Transverse colon (tissue), 4 donors: ENCODE results near the gene DCLK2. TPM values are rescaled to one million over a fixed set of nuclear protein-coding genes. Genes with fewer than 3 reads are reported as not detected.

Experiments used
- DNase-seq: peaks from one replicate; pipeline ENCODE4 v3.0.0-alpha.2; 2019
- H3K27ac ChIP-seq, 4 donors: fragments of 200-600 bp; sonication (generic); 2 replicates each; pipeline ENCODE4 v1.5.1; 2016 to 2018; ENCODE audit warnings: inconsistent platforms in 4 of 4
- H3K27me3 ChIP-seq: fragments of 200-600 bp; sonication (generic); 2 replicates; pipeline ENCODE4 v1.5.1; 2017; ENCODE audit warnings: inconsistent platforms
- H3K36me3 ChIP-seq, 4 donors: fragments of 200-600 bp; sonication (generic); 2 replicates each; pipeline ENCODE4 v1.5.1; 2017 to 2019; ENCODE audit warnings: inconsistent platforms in 4 of 4
- H3K4me1 ChIP-seq, 4 donors: fragments of 200-600 bp; sonication (generic); 2 replicates each; pipeline ENCODE4 v1.5.1; 2017 to 2020; ENCODE audit warnings: inconsistent platforms in 4 of 4
- H3K4me3 ChIP-seq, 4 donors: fragments of 200-600 bp; sonication (generic); 1 replicate in 1 of 4; 2 replicates in 3 of 4; pipeline versions ENCODE4 v1.5.1 to v1.6.1; 2017 to 2019; ENCODE audit warnings: inconsistent platforms in 4 of 4
- H3K9me3 ChIP-seq, 2 donors: fragments of 200-600 bp; sonication (generic); 2 replicates each; pipeline ENCODE4 v1.5.1; 2017 to 2019; ENCODE audit warnings: inconsistent platforms in 2 of 2
- CTCF ChIP-seq, 5 experiments: fragments of 200-600 bp in 3 of 5; fragments of 450-650 bp in 2 of 5; sonication (generic) in 3 of 5; IDR thresholded peaks; 1 replicate in 2 of 5; 2 replicates in 3 of 5; pipeline ENCODE4 v1.5.1; 2016 to 2017; ENCODE audit warnings: antibody characterized with exemption in 5 of 5, inconsistent platforms in 3 of 5, mild to moderate bottlenecking in 2 of 5, moderate library complexity in 1 of 5
- EP300 ChIP-seq: sonication (generic); formaldehyde crosslinking; IDR thresholded peaks from one replicate; pipeline ENCODE4 v1.6.1; 2017; ENCODE audit warnings: antibody characterized with exemption, low read depth
- POLR2A ChIP-seq: fragments of 450-650 bp; IDR thresholded peaks from one replicate; pipeline ENCODE4 v1.6.1; 2016; ENCODE audit warnings: antibody characterized with exemption, mild to moderate bottlenecking, moderate library complexity
- POLR2AphosphoS5 ChIP-seq, 3 donors: sonication (generic); formaldehyde crosslinking; IDR thresholded peaks; one replicate each; pipeline ENCODE4 v1.6.1; 2016; ENCODE audit warnings: antibody characterized with exemption in 3 of 3
- WGBS, 2 donors: methylation state at CpG; one replicate each; pipeline ENCODE4 v1.1.5; 2018; ENCODE audit warnings: low coverage in 1 of 2; 5-methylcytosine and 5-hydroxymethylcytosine counted together
- in situ Hi-C, 4 donors: fragments of 200-750 bp; cut with MboI; loops; one replicate each; pipeline versions ENCODE4 v1.15.0 to v1.15.1; 2017; ENCODE audit warnings: low sequenced_read_pairs in 3 of 4, low pct_ligation_motif_present in 1 of 4, low pct_unique_long_range_greater_than_20kb in 1 of 4
- intact Hi-C: fragments of 100-400 bp; cut with DNase I; formaldehyde crosslinking; loops from one replicate; pipeline ENCODE4 v1.15.1; 2023; ENCODE audit warnings: low total_unique reads
- total RNA-seq, 4 donors: library from RNA; depleted of rRNA; stranded (reverse); fragments of >200 nt; gene quantifications; one replicate each; pipeline ENCODE4 v1.1.0, GENCODE V29; 2016

DCLK2 gene
- total RNA-seq, 4 donors from 2014 or later: 3.3 to 19.5 (median 7.5) TPM

- intact Hi-C loops (no loop called here), in situ Hi-C loops (no loop called here)
- 86 to 100% methylated on average over 1 of the region's 1 CpG for WGBS, 2 donors
- Histone ChIP-seq H3K4me3 (no peak overlapping the region), H3K4me1 (no peaks in the 10 kb centered on the region), H3K9me3 (no peaks in the 10 kb centered on the region), H3K27ac (no peak overlapping the region), H3K36me3 (no peaks in the 10 kb centered on the region), H3K27me3 (no peaks in the 10 kb centered on the region)
- no peak for TF ChIP-seq POLR2A
- TF ChIP-seq EP300: no peak
- no peak for DNase-seq
These were observed 16.4 kb downstream of the DCLK2 start for GRCh38 chr4:150094676-150095075.

- H3K36me3 ChIP-seq: no peaks in the 10 kb centered on the region
- TF ChIP-seq EP300 (no peak), POLR2AphosphoS5 (IDR thresholded peaks at IDR 0.05) (no peak), CTCF (IDR thresholded peaks at IDR 0.05) (no peak), POLR2A (no peak)
- in situ Hi-C loops: no loop called here
- no peak for DNase-seq
- no peak overlapping the region for H3K27ac ChIP-seq
- no peaks in the 10 kb centered on the region for H3K27me3 ChIP-seq
- no peak overlapping the region for H3K4me3 ChIP-seq
- intact Hi-C loops: no loop called here
- no peaks in the 10 kb centered on the region for H3K4me1 ChIP-seq
- WGBS, 2 donors: 85 to 95% methylated on average over 3 of the region's 3 CpGs
- H3K9me3 ChIP-seq: no peaks in the 10 kb centered on the region
These were observed 18.4 kb downstream of the DCLK2 start for GRCh38 chr4:150096625-150097024.

- no peaks in the 10 kb centered on the region for H3K36me3 ChIP-seq
- 73 to 82% methylated on average over 3 to 4 of the region's 4 CpGs for WGBS, 2 donors
- no peaks in the 10 kb centered on the region for H3K4me1 ChIP-seq
- H3K27me3 ChIP-seq: no peaks in the 10 kb centered on the region
- no peaks in the 10 kb centered on the region for H3K9me3 ChIP-seq
- DNase-seq: no peak
- intact Hi-C loops (no loop called here), in situ Hi-C loops (no loop called here)
- no peak overlapping the region for H3K27ac ChIP-seq
- TF ChIP-seq POLR2AphosphoS5 (IDR thresholded peaks at IDR 0.05): no peak
- TF ChIP-seq CTCF (IDR thresholded peaks at IDR 0.05): no peak
- no peak for TF ChIP-seq POLR2A
- TF ChIP-seq EP300: no peak
- H3K4me3 ChIP-seq: no peak overlapping the region
These were observed 20.0 kb downstream of the DCLK2 start for GRCh38 chr4:150098214-150098613.

GRCh38 chr4:150104404-150105027, 26.3 kb downstream of the DCLK2 start:
- no peak overlapping the region for H3K4me3 ChIP-seq
- no peaks in the 10 kb centered on the region for H3K9me3 ChIP-seq
- H3K27ac ChIP-seq: no peak overlapping the region
- intact Hi-C loops: no loop called here
- in situ Hi-C loops: no loop called here
- DNase-seq: no peak
- no peaks in the 10 kb centered on the region for H3K27me3 ChIP-seq
- WGBS, 2 donors: 85 to 87% methylated on average over 2 of the region's 2 CpGs
- H3K4me1 ChIP-seq: no peaks in the 10 kb centered on the region
- no peaks in the 10 kb centered on the region for H3K36me3 ChIP-seq
- no peak for TF ChIP-seq CTCF (IDR thresholded peaks at IDR 0.05)
- TF ChIP-seq EP300: no peak
- no peak for TF ChIP-seq POLR2AphosphoS5 (IDR thresholded peaks at IDR 0.05)
- TF ChIP-seq POLR2A: no peak

- H3K36me3 ChIP-seq: no peaks in the 10 kb centered on the region
- H3K9me3 ChIP-seq: no peaks in the 10 kb centered on the region
- H3K4me3 ChIP-seq: no peak overlapping the region
- DNase-seq: no peak
- in situ Hi-C loops (no loop called here), intact Hi-C loops (no loop called here)
- no peaks in the 10 kb centered on the region for H3K4me1 ChIP-seq
- WGBS, 2 donors: 52 to 67% methylated on average over 3 of the region's 3 CpGs
- H3K27me3 ChIP-seq: no peaks in the 10 kb centered on the region
- no peak overlapping the region for H3K27ac ChIP-seq
- no peak for TF ChIP-seq POLR2A
- TF ChIP-seq POLR2AphosphoS5 (IDR thresholded peaks at IDR 0.05): no peak
- TF ChIP-seq EP300: no peak
- TF ChIP-seq CTCF (IDR thresholded peaks at IDR 0.05): no peak
These were observed 28.6 kb downstream of the DCLK2 start for GRCh38 chr4:150106886-150107285.
